GM19240 (cell line): Measurements from ENCODE around the gene LMO2.
A peak's percentile ranks its signal among the peaks of the same experiment; 100 is the strongest.

Source experiments
- DNase-seq: peaks from one replicate; pipeline ENCODE4 v3.0.0; 2011; ENCODE audit warnings: low spot score; ENCODE audit not compliant: insufficient read length

Gene LMO2

GRCh38 chr11:33915526-33915925 is 23.6 kb upstream of the LMO2 start:
- DNase-seq: no peak

DNA sequence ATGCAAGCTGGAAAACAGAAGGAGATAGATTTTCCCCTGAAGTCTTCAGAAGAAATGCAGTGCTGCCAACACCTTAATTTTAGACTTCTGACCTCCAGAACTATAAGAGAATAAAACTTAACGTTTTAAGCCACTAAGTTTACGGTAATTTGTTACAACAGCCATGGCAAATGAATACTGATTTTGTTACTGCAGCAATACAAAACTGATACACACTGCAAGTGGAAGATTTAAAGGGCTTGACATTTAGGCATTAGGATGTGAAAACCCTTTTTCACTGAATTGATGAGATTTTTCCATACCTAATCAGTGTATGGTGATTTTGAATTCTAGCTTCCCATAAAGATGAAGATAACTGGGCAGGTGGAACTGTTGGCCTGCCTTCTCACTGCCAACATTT is 22.1 kb upstream of the LMO2 start:
- DNase-seq: no peak

DNA sequence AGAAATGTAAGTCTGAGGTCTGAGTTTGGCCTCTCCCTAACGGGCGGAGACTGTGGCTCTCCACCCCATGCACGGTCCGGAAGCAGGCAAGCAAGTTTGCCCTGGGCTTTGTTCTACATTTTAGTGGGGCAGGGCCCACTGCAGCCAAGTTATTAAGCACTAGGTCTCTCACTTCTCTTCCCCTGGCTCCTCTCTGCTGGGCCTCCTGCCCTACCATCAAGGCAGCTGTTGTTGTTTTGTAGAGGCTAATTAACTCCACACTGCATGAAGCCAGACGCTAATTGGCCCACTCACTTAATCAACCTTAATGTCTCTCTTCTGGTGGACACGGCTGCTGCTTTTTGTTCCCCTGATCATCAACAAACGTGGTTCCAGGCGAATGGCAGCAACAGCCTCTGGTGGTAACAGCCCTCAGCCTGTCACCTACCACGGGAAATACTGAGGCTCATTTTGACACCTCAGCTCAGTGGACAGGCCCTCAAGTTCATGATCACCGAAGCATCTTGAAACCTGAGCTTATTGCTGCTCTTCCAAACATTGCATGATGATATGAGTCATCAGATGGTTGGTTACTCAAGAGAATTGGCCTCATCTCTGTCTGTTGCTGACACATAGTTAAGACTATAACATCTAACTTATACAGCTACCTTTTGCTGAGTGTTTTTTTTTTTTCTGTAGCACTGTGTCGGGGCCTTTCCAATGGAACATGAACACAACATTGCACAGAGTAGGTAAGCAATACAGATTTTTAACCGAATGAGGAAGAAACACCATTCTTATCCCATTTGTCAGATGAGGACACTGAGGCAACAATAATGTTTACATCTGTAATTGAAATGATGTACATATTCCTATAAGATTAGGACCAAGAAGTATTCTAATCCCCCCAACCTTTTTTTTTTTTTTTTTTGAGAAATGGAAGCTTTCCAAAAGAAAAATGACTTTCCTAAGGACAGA is 20.8 kb upstream of the LMO2 start:
- peak; percentile 45 for DNase-seq

- no peak for DNase-seq
Observed at GRCh38 chr11:33910958-33911339, 19.1 kb upstream of the LMO2 start.

DNA sequence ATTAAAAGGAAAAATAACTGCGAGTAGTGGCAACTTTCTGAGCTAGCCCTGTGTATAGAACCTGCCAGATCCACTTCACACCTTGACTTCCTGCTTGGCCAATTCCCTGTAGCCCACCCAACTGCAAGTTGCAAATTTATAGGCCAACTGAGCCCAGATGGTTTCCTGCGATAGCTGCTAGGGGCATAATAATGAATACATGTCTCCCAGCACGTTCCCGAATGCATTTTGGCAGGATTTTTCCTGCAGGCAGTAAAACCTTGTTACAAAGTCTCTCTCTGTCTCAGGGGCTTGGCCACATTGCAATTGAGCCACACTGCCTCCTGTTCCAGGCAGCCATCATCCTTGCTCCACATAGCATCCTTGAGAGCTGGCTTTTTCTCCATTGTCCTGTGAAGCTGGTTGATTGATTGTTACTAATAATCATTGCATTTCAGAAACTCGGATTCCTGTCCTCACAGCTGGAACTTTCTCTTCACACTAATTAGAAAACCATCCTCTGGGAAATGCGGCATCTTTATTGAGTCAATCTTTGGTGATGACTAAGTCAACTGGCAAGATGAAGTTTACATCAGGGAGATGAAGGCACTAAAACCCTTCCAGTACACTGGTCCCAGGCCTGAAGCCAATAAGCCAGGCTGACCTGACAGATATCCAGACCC is 18.6 kb upstream of the LMO2 start:
- DNase-seq: no peak

DNA sequence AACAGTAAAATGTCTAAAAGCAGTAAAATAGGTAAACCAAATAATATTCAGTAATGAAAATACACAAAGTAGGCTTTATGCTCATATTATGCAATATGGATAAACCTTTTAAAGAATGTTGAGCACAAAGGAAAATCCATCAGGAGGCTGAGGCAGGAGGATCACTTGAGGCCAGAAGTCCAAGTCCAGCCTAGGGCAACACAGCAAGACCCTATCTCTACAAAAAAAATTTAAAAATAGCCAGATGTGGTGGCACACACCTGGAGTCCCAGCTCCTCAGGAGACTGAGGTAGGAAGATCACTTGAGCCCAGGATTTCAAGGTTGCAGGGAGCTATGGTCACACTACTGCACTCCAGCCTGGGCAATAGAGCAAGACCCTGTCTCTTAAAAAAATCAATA is 17.7 kb upstream of the LMO2 start:
- DNase-seq: no peak

DNA sequence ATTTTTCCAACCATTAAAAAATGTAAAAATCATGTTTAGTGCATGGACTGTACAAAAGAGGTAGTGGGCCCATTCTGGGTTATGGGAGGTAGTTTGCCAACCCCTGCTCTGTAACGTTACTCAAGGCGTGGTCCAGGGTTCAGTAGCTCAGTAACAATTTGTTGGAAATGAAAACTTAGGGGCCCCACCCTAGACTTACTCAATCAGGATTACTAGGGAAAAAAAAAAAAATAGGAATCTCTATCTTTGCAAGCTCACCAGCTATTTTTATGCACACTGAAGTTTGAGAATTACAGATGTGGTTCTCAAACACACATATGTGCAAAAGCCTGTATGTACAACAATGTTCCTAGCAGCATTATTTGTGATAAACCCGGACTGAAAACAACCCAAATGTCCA is 17.3 kb upstream of the LMO2 start:
- DNase-seq: no peak

- DNase-seq: no peak
Observed at GRCh38 chr11:33907421-33907820, 15.5 kb upstream of the LMO2 start.

- no peak for DNase-seq
Observed at GRCh38 chr11:33906484-33907186, 14.8 kb upstream of the LMO2 start.

GRCh38 chr11:33904102-33904501 is 12.2 kb upstream of the LMO2 start:
- no peak for DNase-seq

DNA sequence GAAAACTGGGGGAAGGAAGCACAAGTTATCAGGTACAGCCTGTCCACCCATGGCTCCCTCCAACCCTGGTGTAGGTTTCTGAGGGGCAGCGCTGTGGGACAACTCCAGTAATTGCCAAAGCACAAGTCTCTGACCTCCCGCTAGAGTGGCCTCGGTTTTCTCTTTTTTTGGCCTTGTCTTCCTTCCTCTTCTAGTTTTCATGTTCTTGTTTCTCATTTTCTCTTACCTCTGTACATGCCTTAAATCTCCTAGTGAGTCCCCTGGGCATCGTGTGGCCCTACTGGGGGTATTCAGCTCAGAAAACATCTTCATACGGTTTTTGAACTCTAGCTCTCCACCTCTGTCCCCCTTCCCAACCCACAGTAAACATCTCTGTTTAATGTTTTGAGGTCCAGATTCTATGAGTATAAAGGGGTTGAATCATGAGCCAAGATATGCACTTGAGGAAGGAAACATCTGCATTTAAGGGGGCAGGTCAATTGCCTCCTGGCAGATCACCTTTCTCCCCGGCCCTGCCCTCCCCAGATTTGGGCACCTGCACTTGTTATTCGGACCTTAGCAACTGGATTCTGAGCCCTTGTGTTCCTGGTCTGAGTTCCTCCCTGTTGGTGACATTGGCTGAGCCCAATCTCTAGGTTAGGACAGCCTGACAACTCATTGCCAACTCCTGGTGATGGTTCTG is 8.4 kb upstream of the LMO2 start:
- DNase-seq: no peak

DNA sequence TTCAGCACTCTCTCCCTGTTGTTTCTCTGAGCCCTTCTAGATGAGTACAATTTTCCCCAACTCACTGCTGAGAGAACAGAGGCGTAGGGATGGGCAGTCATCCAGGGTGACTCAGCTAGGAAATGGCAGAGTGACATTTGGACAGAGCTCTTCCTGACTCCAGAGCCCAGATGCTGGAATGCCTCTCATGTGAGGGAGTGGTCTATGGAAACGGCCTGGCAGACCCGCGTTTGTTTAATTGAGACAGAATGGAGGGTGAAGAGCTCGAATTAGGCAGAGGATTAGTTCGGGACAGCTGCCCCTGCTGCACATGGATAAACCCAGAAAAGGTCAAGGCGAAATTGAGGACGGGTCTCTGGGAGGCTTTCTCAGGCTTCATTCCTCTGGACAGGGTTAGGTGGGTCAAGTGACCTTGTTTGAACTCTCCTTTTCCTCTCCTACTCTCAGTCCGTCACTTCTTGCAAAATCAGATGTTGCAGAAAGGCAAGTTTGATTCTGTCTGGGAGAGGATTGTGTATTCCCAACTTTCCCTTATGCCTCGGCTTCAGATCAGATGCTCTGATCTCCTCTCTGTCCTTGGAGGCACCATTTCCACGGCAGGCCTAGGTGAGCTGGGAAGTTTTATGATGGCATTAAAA is 7.6 kb upstream of the LMO2 start:
- no peak for DNase-seq

DNA sequence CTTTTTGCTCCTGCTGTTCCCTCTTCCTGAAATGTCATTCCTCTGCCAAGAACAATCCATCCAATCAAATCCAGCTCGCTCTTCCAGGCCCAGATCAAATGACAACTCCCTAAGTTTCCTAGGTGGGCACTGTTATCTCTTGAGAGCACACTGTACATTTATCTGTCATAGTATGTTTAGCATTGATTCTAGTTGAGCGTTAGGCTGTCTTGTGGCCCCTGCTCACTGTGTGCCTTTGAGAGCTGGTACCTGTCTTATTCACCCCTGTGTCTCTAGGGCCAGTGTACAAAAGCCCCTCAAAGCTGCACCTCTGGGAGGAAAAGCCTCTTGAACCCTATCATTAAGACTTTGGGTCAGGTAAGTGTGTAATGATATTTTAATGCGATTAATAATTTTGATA is 7.1 kb upstream of the LMO2 start:
- no peak for DNase-seq

DNA sequence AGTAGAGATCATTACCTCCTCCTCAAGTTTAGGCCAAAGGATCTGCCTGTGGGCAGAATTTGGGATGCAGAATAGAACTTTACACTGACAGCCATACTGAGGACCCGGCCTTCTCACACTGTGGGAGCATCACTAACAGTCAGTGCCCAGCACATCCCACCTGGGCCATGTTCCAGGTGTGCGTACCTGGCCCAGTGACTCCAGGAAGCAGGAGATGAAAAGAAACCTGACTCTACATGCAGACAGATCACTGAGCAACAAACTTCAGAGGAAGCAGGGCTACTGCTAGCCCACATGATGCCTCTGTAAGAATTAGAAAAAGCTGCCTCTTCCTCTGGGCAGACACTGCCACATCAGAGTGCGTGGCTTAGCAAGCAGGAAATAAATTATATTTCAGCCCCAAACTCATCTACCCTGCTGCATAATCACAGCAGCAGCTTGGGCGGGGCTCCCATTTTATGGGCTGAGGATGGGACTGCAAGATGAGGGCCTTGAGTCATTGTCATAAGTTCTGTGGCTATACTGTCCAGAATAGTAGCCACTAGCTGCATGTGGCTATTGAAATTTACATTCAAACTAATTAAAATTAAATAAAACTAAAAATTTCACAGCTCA is 6.0 kb upstream of the LMO2 start:
- no peak for DNase-seq

- no peak for DNase-seq
Observed at GRCh38 chr11:33896911-33897310, 5.0 kb upstream of the LMO2 start.

DNA sequence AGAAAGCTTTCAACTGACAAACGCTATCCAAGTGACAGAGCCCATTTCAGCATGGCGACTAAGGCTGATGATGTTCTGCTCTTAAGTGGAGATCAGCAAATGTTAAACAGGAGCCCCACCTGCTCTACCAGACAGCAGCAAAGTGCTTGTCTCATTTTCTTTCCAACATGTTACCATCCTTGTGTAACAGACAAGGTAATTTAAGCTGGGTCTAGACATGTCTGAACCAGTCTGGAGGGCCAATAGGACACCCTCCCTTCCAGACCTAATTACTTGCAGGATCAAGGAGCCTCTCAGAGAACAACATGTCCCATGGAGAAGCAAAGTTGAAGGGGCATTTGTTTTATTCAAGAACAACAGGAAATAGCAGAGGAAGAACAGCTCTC is 3.9 kb upstream of the LMO2 start:
- no peak for DNase-seq

- no peak for DNase-seq
Observed at GRCh38 chr11:33894398-33894746, 2.5 kb upstream of the LMO2 start.

GRCh38 chr11:33893711-33894397 is 2.0 kb upstream of the LMO2 start:
- peak; percentile 43 for DNase-seq

GRCh38 chr11:33892906-33893594 is 1.2 kb upstream of the LMO2 start:
- no peak for DNase-seq
